Aorta (tissue), 5 donors: Measurements from ENCODE around the gene TLR9. TPM values are rescaled to one million over a fixed set of nuclear protein-coding genes. Genes with fewer than 3 reads are reported as not detected.

ENCODE experiments used
- ATAC-seq: fragments of 200-7000 bp; cut with Tn5 transposase; one replicate; pipeline ENCODE4 v1.9.1; 2022; ENCODE audit warnings: moderate library complexity; ENCODE audit not compliant: low FRiP score
- DNase-seq, 2 donors: peaks; one replicate each; pipeline ENCODE4 v3.0.0-alpha.2; 2020
- H3K27ac ChIP-seq, 2 donors: one replicate each; pipeline ENCODE4 v1.5.1; 2013; ENCODE audit warnings: low read length in 2 of 2, mild to moderate bottlenecking in 2 of 2, moderate library complexity in 2 of 2, control low read depth in 1 of 2, inconsistent platforms in 1 of 2, low read depth in 1 of 2
- H3K27me3 ChIP-seq, 2 donors: one replicate each; pipeline ENCODE4 v1.6.1; 2013; ENCODE audit warnings: control low read depth in 1 of 2, low read length in 1 of 2, mild to moderate bottlenecking in 1 of 2, moderate library complexity in 1 of 2; ENCODE audit not compliant: insufficient read depth in 2 of 2, control insufficient read depth in 1 of 2
- H3K36me3 ChIP-seq, 2 donors: one replicate each; pipeline ENCODE4 v1.6.1; 2013; ENCODE audit warnings: control low read depth in 1 of 2, low read length in 1 of 2, mild to moderate bottlenecking in 1 of 2; ENCODE audit not compliant: insufficient read depth in 2 of 2, control insufficient read depth in 1 of 2
- H3K4me1 ChIP-seq, 2 donors: one replicate each; pipeline ENCODE4 v1.6.1; 2013; ENCODE audit warnings: low read length in 2 of 2, control low read depth in 1 of 2, mild to moderate bottlenecking in 1 of 2, moderate library complexity in 1 of 2; ENCODE audit not compliant: insufficient read depth in 2 of 2, control insufficient read depth in 1 of 2
- H3K4me3 ChIP-seq, 2 donors: one replicate each; pipeline ENCODE4 v1.5.1; 2013; ENCODE audit warnings: low read length in 2 of 2, control low read depth in 1 of 2, mild to moderate bottlenecking in 1 of 2
- H3K9me3 ChIP-seq: one replicate; pipeline ENCODE4 v1.6.1; 2013; ENCODE audit warnings: mild to moderate bottlenecking, low read length; ENCODE audit not compliant: control insufficient read depth
- WGBS, 2 donors: extraction: QIAGEN DNeasy Blood & Tissue Kit; methylation state at CpG; one replicate each; pipeline ENCODE4 v1.1.7; 2013; 5-methylcytosine and 5-hydroxymethylcytosine counted together
- intact Hi-C, 2 donors: fragments of 100-400 bp; cut with DNase I; formaldehyde crosslinking; loops; one replicate each; pipeline versions ENCODE4 v1.14.2 to v1.15.0; 2022
- microRNA-seq, 2 donors: library from miRNA; unstranded; fragments of <30 nt; microRNA quantifications; one replicate each; pipeline ENCODE4 v1.2.0, GENCODE V29; 2020
- polyA plus RNA-seq, 2 donors: library from polyadenylated mRNA; stranded (reverse); fragments of 200-250 nt; gene quantifications; one replicate each; pipeline ENCODE4 v1.2.3, GENCODE V29; 2013
- total RNA-seq, 2 donors: library from RNA; stranded (reverse); fragmentation: NEBNext Ultra II Directional; extraction: Animal tissue kit (Norgen Biotek cat#: 25700); gene quantifications; one replicate each; pipeline ENCODE4 v1.2.1, GENCODE V29; 2021
- donor health status: healthy with polysubstance abuse.
- donor health status: Bipolar disorder and iron deficiency.
- donor health status: DM: no; HTN: no; CAD: no.
- donor health status: DM: no; HTN: no; CAD: no.
- donor health status: DM: yes; HTN: yes; CAD: no.

The TLR9 gene
- total and polyA plus RNA-seq, 4 donors = 0.42 to 0.81 TPM; not detected in 2

- WGBS, 2 donors = 96 to 100% methylated on average over 1 of the region's 1 CpG
Observed at GRCh38 chr3:52173101-52173500, 52.3 kb downstream of the TLR9 start.

GRCh38 chr3:52172262-52172757 lies 53.1 kb downstream of the TLR9 start:
- WGBS, 2 donors = 94 to 95% methylated on average over 5 of the region's 5 CpGs
- intact Hi-C loops = no loop called here

More at GRCh38 chr3:52173101-52173500, 52.3 kb downstream of the TLR9 start:
- DNase-seq = peak in 1 of 2 donors; percentile 16
- H3K27me3 ChIP-seq = no peaks in the 10 kb centered on the region
- no peak overlapping the region for H3K4me3 ChIP-seq
- H3K9me3 ChIP-seq = no peaks in the 10 kb centered on the region
- ATAC-seq = no peak
- no peaks in the 10 kb centered on the region for H3K4me1 ChIP-seq
- H3K27ac ChIP-seq = no peak overlapping the region
- intact Hi-C loops = no loop called here
- H3K36me3 ChIP-seq = no peaks in the 10 kb centered on the region

GRCh38 chr3:52171514-52172261 lies 53.8 kb downstream of the TLR9 start:
- Histone ChIP-seq H3K27ac (no peak overlapping the region), H3K9me3 (no peaks in the 10 kb centered on the region), H3K36me3 (no peaks in the 10 kb centered on the region), H3K4me1 (no peaks in the 10 kb centered on the region), H3K4me3 (no peak overlapping the region), H3K27me3 (no peaks in the 10 kb centered on the region)
- intact Hi-C loops = no loop called here
- ATAC-seq (no peak), DNase-seq (peak in 1 of 2 donors; percentile 42)
- 90 to 94% methylated on average over 3 of the region's 3 CpGs for WGBS, 2 donors

More at GRCh38 chr3:52172262-52172757, 53.1 kb downstream of the TLR9 start:
- no peaks in the 10 kb centered on the region for H3K36me3 ChIP-seq
- H3K27ac ChIP-seq = no peak overlapping the region
- DNase-seq (peak in 1 of 2 donors; percentile 51), ATAC-seq (no peak)
- no peaks in the 10 kb centered on the region for H3K4me1 ChIP-seq
- no peaks in the 10 kb centered on the region for H3K9me3 ChIP-seq
- H3K27me3 ChIP-seq = no peaks in the 10 kb centered on the region
- no peak overlapping the region for H3K4me3 ChIP-seq

Small RNA genes lying within 50 kb of the gene (microRNA-seq; reads per million reads assigned to microRNA genes)
- gene MIRLET7G = 55,849 to 144,567 reads per million in 2 donors

Other genes with a start within 250 kb of the TLR9 start
- gene ACY1, start 242.1 kb downstream of the TLR9 start, total RNA-seq = 10 to 100 TPM in 1 of 2 donors, 1 to 10 TPM in 1; 7.2 to 16.5 TPM
- gene ACY1, start 242.1 kb downstream of the TLR9 start, polyA plus RNA-seq = 100 to 1,000 TPM in 1 of 2 donors, 10 to 100 TPM in 1; 12.2 to 102 TPM
- gene RPL29, start 229.8 kb downstream of the TLR9 start, total RNA-seq = 100 to 1,000 TPM; 617 to 792 TPM
- 1,000 to 10,000 TPM; 1,520 to 2,218 TPM for gene RPL29, start 229.8 kb downstream of the TLR9 start, polyA plus RNA-seq
- gene DUSP7, start 169.1 kb downstream of the TLR9 start, total RNA-seq = 10 to 100 TPM; 36.8 to 54.1 TPM
- 10 to 100 TPM in 1 of 2 donors, 1 to 10 TPM in 1; 8.8 to 14.4 TPM for gene DUSP7, start 169.1 kb downstream of the TLR9 start, polyA plus RNA-seq
- gene POC1A, start 71.2 kb downstream of the TLR9 start, total RNA-seq = 1 to 10 TPM in 1 of 2 donors, under 1 TPM in 1; 0.91 to 2.1 TPM
- 1 to 10 TPM in 1 of 2 donors, under 1 TPM in 1; 0.38 to 1.6 TPM for gene POC1A, start 71.2 kb downstream of the TLR9 start, polyA plus RNA-seq
- 10 to 100 TPM; 30.2 to 34.5 TPM for gene ALAS1, start 27.5 kb downstream of the TLR9 start, total RNA-seq
- gene ALAS1, start 27.5 kb downstream of the TLR9 start, polyA plus RNA-seq = 10 to 100 TPM; 14.4 to 16.5 TPM
- 10 to 100 TPM; 40.5 to 52.2 TPM for gene TWF2, start 13.5 kb upstream of the TLR9 start, total RNA-seq
- 10 to 100 TPM; 42.3 to 48.0 TPM for gene TWF2, start 13.5 kb upstream of the TLR9 start, polyA plus RNA-seq
- gene PPM1M, start 20.1 kb upstream of the TLR9 start, total RNA-seq = 10 to 100 TPM; 26.7 to 43.4 TPM
- gene PPM1M, start 20.1 kb upstream of the TLR9 start, polyA plus RNA-seq = 10 to 100 TPM; 26.2 to 33.7 TPM
- 10 to 100 TPM; 58.1 to 72.4 TPM for gene WDR82, start 53.0 kb upstream of the TLR9 start, total RNA-seq
- 10 to 100 TPM; 27.9 to 31.6 TPM for gene WDR82, start 53.0 kb upstream of the TLR9 start, polyA plus RNA-seq
- 10 to 100 TPM in 1 of 2 donors, 1 to 10 TPM in 1; 9.7 to 13.9 TPM for gene GLYCTK, start 62.2 kb upstream of the TLR9 start, total RNA-seq
- 10 to 100 TPM in 1 of 2 donors, 1 to 10 TPM in 1; 9.9 to 15.6 TPM for gene GLYCTK, start 62.2 kb upstream of the TLR9 start, polyA plus RNA-seq
- gene DNAH1, start 90.7 kb upstream of the TLR9 start, total RNA-seq = 10 to 100 TPM; 10.3 to 24.1 TPM
- 10 to 100 TPM in 1 of 2 donors, under 1 TPM in 1; 0.88 to 11.3 TPM for gene DNAH1, start 90.7 kb upstream of the TLR9 start, polyA plus RNA-seq
- gene BAP1, start 184.4 kb upstream of the TLR9 start, total RNA-seq = 10 to 100 TPM; 62.7 to 74.4 TPM
- 10 to 100 TPM; 29.4 to 99.6 TPM for gene BAP1, start 184.4 kb upstream of the TLR9 start, polyA plus RNA-seq
- gene PHF7, start 185.0 kb upstream of the TLR9 start, total RNA-seq = 1 to 10 TPM; 7.7 to 8.0 TPM
- 1 to 10 TPM; 7.1 to 8.5 TPM for gene PHF7, start 185.0 kb upstream of the TLR9 start, polyA plus RNA-seq
- gene SEMA3G, start 219.5 kb upstream of the TLR9 start, total RNA-seq = 10 to 100 TPM; 12.5 to 23.8 TPM
- under 1 TPM in 1 of 2 donors, not detected in 1; 0.26 TPM for gene SEMA3G, start 219.5 kb upstream of the TLR9 start, polyA plus RNA-seq
- gene TNNC1, start 228.4 kb upstream of the TLR9 start, total RNA-seq = 1 to 10 TPM; 2.6 to 4.7 TPM
- 10 to 100 TPM in 1 of 2 donors, 1 to 10 TPM in 1; 3.0 to 20.7 TPM for gene TNNC1, start 228.4 kb upstream of the TLR9 start, polyA plus RNA-seq
- gene NISCH, start 230.0 kb upstream of the TLR9 start, total RNA-seq = 100 to 1,000 TPM in 1 of 2 donors, 10 to 100 TPM in 1; 80.9 to 157 TPM
- 100 to 1,000 TPM in 1 of 2 donors, 10 to 100 TPM in 1; 13.3 to 122 TPM for gene NISCH, start 230.0 kb upstream of the TLR9 start, polyA plus RNA-seq